ENCODE data around the gene TMEM169. TPM values are rescaled to one million over a fixed set of nuclear protein-coding genes. Genes with fewer than 3 reads are reported as not detected.

TMEM169 gene
- total and polyA plus RNA-seq, 2 of the 4 experiments (the other 2 are of a cell fraction) = 0.15 to 0.54 TPM

GRCh38 chr2:216130346-216130971, 48.7 kb downstream of the TMEM169 start:
- Histone ChIP-seq H3K56ac (ENCODE audit: extremely low read depth, insufficient read depth, low read length) (no peak overlapping the region), H4K91ac (ENCODE audit: insufficient read depth, low read depth, low read length) (no peak overlapping the region), H2BK20ac (ENCODE audit: low read depth, low read length) (no peak overlapping the region), H4K5ac (ENCODE audit: low read depth, low read length) (no peak overlapping the region), H3K4me2 (ENCODE audit: low read depth, low read length) (no peak overlapping the region), H3K9me1 (ENCODE audit: insufficient read depth, low read length) (peaks cover 8% of the 10 kb centered on the region), H2BK15ac (ENCODE audit: low read depth, low read length) (no peak overlapping the region), H3K9me3 (ENCODE audit: control insufficient read depth, insufficient read depth, low read length) (no peaks in the 10 kb centered on the region), H4K20me1 (ENCODE audit: insufficient read depth, low read length) (peaks cover 7% of the 10 kb centered on the region; the same call in 1 of the 2 replicates), H2AK5ac (ENCODE audit: low read depth, low read length) (no peak overlapping the region), H2AFZ (replicated peaks; ENCODE audit: low read length, poor library complexity) (no peak overlapping the region), H4K8ac (ENCODE audit: low read depth in 2 of 2, low read length in 2 of 2) (no peak overlapping the region), H3K36me3 (ENCODE audit: control insufficient read depth, insufficient read depth, low read length) (peaks cover 41% of the 10 kb centered on the region), H3K4ac (ENCODE audit: low read depth, low read length) (no peak overlapping the region), H2BK120ac (ENCODE audit: low read depth, low read length) (no peak overlapping the region), H2BK5ac (ENCODE audit: low read depth, low read length, poor library complexity, severe bottlenecking) (peak overlapping the region; percentile 23), H3K4me1 (ENCODE audit: control insufficient read depth, insufficient read depth, low read length) (peaks cover 7% of the 10 kb centered on the region; the same call in 1 of the 2 replicates), H3K79me1 (ENCODE audit: low read depth in 1 of 2, low read length in 2 of 2) (peaks cover 35 to 46% of the 10 kb centered on the region in 2 experiments), H3K27me3 (ENCODE audit: control insufficient read depth, insufficient read depth, low read length) (no peaks in the 10 kb centered on the region), H3K4me3 (ENCODE audit: insufficient read depth, low read depth, low read length) (no peak overlapping the region), H2AK9ac (replicated peaks; ENCODE audit: low read depth, low read length, poor library complexity) (no peak overlapping the region), H3K14ac (replicated peaks; ENCODE audit: low read depth, low read length) (no peak overlapping the region), H3K18ac (ENCODE audit: low read depth, low read length) (no peak overlapping the region), H3K23ac (ENCODE audit: low read depth, low read length) (no peak overlapping the region), H3K9ac (ENCODE audit: low read depth, low read length) (no peak overlapping the region), H3K27ac (ENCODE audit: insufficient read depth, low read length) (peak overlapping the region; percentile 10; the same call in 1 of the 2 replicates)
- in situ Hi-C loops (cut with MboI; ENCODE audit: low sequenced_read_pairs) = no loop called here
- peak; percentile 48 for ATAC-seq (ENCODE audit: low read depth)
- intact Hi-C loops (cut with micrococcal nuclease) = no loop called here
- CTCF ChIA-PET = interaction anchor here (1.3 kb wide), 1 partner anchor 8 kb away, joined by 3 read pairs; no protein-coding TSS in a partner anchor
- no peak for DNase-seq
- dilution Hi-C loops (cut with HindIII; ENCODE audit: low sequenced_read_pairs, unreplicated experiment) = no loop called here
- WGBS, 2 experiments (ENCODE audit: extremely low coverage in 2 of 2, insufficient read length in 1 of 2) = no CpG with 5 or more reads among the region's 6 CpGs
- BruUV-seq (replicated peaks) = no TSS peak
- TF ChIP-seq FOS (IDR thresholded peaks at IDR 0.05; ENCODE audit: low read depth, low read length) (no peak), CTCF (conservative IDR thresholded peaks at IDR 0.05; ENCODE audit: low read depth, low read length) (no peak), ELK1 (IDR thresholded peaks at IDR 0.05; ENCODE audit: borderline replicate concordance, low read depth, low read length) (no peak), USF2 (IDR thresholded peaks at IDR 0.05; ENCODE audit: low read depth, low read length) (no peak), BHLHE40 (IDR thresholded peaks at IDR 0.05; ENCODE audit: low read depth, low read length) (no peak), MAFK (IDR thresholded peaks at IDR 0.05; ENCODE audit: low read depth, low read length) (no peak), MXI1 (IDR thresholded peaks at IDR 0.05; ENCODE audit: borderline replicate concordance, low read depth, low read length) (no peak), RAD21 (IDR thresholded peaks at IDR 0.05; ENCODE audit: low read length) (no peak), RCOR1 (IDR thresholded peaks at IDR 0.05; ENCODE audit: insufficient replicate concordance, low read length) (no peak), NFE2L2 (IDR thresholded peaks at IDR 0.05; ENCODE audit: low read depth, low read length) (no peak), MAZ (IDR thresholded peaks at IDR 0.05; ENCODE audit: borderline replicate concordance, low read depth, low read length) (no peak), RFX5 (IDR thresholded peaks at IDR 0.05; ENCODE audit: low read depth, low read length) (no peak), CHD1 (IDR thresholded peaks at IDR 0.05; ENCODE audit: low read depth, low read length) (no peak), CEBPB (IDR thresholded peaks at IDR 0.05; ENCODE audit: low read depth, low read length) (no peak), POLR2A (IDR thresholded peaks at IDR 0.05; ENCODE audit: low read depth, low read length) (no peak)
- POLR2A ChIA-PET (ENCODE audit: unreplicated experiment) = interaction anchor here (0.5 to 0.6 kb wide), 2 partner anchors 39 to 98 kb away, joined by 4 to 11 read pairs; no protein-coding TSS in a partner anchor
